Tibial nerve (tissue), 3 donors: ENCODE measurements around the gene MEOX1.

Experiments
- POLR2A ChIP-seq, 2 donors: fragments of 450-650 bp; IDR thresholded peaks; one replicate each; pipeline ENCODE4 v1.6.1; 2017; ENCODE audit warnings: antibody characterized with exemption in 2 of 2, mild to moderate bottlenecking in 2 of 2, moderate library complexity in 2 of 2
- TF ChIP-seq, protein P1 (sequence below), 5 experiments: fragments of 200-600 bp in 3 of 5; fragments of 450-650 bp in 2 of 5; sonication (generic) in 3 of 5; IDR thresholded peaks; one replicate each; pipeline ENCODE4 v1.5.1; 2016 to 2019; ENCODE audit warnings: antibody characterized with exemption in 5 of 5, mild to moderate bottlenecking in 3 of 5, moderate library complexity in 2 of 5

DNA sequence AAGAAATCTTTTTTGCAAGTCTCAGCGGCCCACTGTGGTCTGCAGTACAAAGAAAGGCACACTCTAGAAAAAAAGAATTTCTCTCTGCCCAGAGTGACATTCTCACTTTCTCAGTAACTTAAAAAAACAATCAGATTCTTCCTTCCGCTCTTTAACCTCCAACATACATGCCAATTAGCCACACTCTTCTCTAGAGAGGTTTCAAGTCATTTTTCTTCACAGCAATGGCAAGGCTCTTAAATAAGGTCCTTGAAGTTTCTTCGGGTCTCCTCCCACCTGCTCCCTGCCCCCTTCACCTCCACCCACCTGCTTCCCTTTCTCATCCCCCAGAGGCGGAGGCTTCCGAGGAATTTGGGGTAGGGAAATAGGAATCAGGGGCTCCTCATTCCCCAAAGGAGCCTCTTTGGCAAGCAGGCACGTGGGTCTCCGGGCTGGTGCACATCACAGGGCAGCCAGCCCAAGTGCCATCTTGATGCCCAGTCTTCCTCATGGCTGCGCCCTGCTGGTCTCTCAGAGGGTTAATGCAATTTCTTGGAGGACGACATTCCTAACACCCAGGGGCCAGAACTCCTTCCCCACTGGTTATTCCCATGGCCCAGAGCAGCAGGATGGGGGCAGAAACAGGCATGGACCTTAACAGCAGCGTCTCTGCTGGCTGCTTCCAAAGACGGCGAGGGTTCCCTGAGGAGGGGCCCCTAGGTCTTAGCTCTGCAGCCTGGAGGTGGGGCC lies 855 bp upstream of the MEOX1 start:
- TF ChIP-seq, protein P1, sequence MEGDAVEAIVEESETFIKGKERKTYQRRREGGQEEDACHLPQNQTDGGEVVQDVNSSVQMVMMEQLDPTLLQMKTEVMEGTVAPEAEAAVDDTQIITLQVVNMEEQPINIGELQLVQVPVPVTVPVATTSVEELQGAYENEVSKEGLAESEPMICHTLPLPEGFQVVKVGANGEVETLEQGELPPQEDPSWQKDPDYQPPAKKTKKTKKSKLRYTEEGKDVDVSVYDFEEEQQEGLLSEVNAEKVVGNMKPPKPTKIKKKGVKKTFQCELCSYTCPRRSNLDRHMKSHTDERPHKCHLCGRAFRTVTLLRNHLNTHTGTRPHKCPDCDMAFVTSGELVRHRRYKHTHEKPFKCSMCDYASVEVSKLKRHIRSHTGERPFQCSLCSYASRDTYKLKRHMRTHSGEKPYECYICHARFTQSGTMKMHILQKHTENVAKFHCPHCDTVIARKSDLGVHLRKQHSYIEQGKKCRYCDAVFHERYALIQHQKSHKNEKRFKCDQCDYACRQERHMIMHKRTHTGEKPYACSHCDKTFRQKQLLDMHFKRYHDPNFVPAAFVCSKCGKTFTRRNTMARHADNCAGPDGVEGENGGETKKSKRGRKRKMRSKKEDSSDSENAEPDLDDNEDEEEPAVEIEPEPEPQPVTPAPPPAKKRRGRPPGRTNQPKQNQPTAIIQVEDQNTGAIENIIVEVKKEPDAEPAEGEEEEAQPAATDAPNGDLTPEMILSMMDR (IDR thresholded peaks at IDR 0.05), result no peak
- TF ChIP-seq POLR2A (IDR thresholded peaks at IDR 0.05), result no peak
